ENCODE data around the gene SRSF10. TPM values are rescaled to one million over a fixed set of nuclear protein-coding genes. Genes with fewer than 3 reads are reported as not detected.
A peak's percentile ranks its signal among the peaks of the same experiment; 100 is the strongest.

The SRSF10 gene
- total RNA-seq, result 93.7 TPM
- long read RNA-seq, transcript SRSF10-212 (3 exons, 790 nt), result major isoform, 8 of 36 reads
- long read RNA-seq, partial matches to known transcripts, result 2 of 36 reads
- long read RNA-seq, other reads (novel, unspliced or antisense), result 24 of 36 reads

DNA sequence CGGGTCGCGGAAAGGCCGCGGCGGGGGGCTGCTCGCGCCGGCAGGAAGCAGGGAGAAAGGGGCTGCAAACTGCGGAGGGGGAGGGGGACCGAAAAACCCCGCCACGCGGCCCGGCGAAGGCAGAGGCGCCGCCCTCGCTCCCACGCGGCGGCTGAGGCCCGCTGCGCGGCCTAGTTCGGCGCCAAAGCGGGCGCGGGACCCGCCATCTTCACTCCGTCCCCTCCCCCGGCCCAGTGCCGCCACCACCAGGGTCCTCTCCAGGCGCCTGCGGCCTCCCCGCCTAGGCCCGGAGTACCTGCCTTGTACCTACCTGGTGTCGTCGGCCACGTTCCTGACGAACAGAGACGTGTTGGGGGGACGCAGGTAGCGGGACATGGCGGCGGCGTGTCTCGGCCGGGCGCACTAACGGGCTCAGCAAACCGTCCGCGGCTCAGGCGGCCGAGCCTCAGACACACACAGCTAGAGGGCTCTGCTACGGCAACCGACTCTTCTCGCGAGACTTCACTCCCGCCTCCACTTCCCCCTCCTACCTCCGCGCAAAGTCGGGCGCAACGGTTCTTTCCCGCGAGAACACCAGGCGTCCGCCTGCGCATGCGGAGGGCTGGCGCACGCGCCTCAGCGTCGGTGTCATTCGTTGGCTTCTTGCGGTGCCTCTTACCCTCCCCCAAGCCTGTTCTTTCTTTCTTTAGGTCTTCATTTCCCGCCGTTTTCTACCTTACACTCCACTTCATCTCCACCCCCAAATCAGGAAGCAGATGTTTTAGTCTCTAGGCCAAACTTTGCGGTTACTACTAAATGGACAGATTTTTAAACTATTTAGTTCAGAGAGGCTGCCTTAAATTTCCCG lies at the start of gene SRSF10:
Gene SRSF10, minus strand, starts transcription at position 447 of the 847 bp plus-strand sequence. Its CDS starts 72 bp downstream, at position 375.
- H3K27me3 ChIP-seq (ENCODE audit: low read depth), result no peaks in the 10 kb centered on the region
- peaks cover 18% of the 10 kb centered on the region for H3K36me3 ChIP-seq
- DNase-seq (peak; percentile 98), ATAC-seq (peak; percentile 99)
- intact Hi-C loops (cut with DNase I), result no loop called here
- no peaks in the 10 kb centered on the region for H3K9me3 ChIP-seq
- peak; percentile 39 for TF ChIP-seq CTCF (IDR thresholded peaks at IDR 0.05)
- H3K4me3 ChIP-seq, result peak within 1 kb of the TSS; percentile 96
- H3K27ac ChIP-seq, result peak within 1 kb of the TSS; percentile 98
- H3K4me1 ChIP-seq, result peaks cover 65% of the 10 kb centered on the region

DNA sequence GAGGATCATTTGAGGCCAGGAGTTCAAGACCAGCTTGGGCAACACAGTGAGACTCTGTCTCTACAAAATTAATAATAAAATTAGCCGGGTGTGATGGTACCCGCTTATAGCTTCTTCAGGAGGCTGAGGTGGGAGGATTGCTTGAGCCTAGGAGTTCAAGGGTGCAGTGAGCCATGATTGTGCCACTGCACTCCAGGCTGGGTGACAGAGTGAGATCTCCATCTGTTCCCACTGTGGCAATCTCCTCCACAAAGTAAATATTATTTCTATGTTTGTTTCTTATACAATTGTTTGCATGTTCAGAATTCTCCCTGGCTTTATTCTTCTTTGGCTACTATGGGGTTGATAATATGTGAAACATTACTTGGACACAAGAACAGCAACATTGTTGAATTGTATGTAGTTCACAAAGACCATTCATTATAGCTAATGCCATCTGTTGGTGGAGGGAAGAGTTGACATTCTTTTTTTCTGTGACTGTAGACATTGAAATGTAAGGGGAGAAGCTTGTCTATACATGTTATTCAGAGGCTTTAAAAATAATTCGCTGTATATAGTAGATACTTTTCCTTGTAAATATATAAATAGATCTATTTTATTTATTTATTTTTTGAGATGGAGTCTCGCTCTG lies 47.8 kb upstream of the SRSF10 start:
- peak; percentile 54 to 81 for ATAC-seq
- H3K27me3 ChIP-seq (ENCODE audit: low read depth), result no peaks in the 10 kb centered on the region
- H3K27ac ChIP-seq, result no peak overlapping the region
- H3K4me3 ChIP-seq, result no peak overlapping the region
- no peak for DNase-seq
- TF ChIP-seq CTCF (IDR thresholded peaks at IDR 0.05), result peak; percentile 54
- H3K9me3 ChIP-seq, result no peaks in the 10 kb centered on the region
- no peaks in the 10 kb centered on the region for H3K36me3 ChIP-seq
- H3K4me1 ChIP-seq, result peaks cover 7% of the 10 kb centered on the region
- intact Hi-C loops (cut with DNase I), result no loop called here

DNA sequence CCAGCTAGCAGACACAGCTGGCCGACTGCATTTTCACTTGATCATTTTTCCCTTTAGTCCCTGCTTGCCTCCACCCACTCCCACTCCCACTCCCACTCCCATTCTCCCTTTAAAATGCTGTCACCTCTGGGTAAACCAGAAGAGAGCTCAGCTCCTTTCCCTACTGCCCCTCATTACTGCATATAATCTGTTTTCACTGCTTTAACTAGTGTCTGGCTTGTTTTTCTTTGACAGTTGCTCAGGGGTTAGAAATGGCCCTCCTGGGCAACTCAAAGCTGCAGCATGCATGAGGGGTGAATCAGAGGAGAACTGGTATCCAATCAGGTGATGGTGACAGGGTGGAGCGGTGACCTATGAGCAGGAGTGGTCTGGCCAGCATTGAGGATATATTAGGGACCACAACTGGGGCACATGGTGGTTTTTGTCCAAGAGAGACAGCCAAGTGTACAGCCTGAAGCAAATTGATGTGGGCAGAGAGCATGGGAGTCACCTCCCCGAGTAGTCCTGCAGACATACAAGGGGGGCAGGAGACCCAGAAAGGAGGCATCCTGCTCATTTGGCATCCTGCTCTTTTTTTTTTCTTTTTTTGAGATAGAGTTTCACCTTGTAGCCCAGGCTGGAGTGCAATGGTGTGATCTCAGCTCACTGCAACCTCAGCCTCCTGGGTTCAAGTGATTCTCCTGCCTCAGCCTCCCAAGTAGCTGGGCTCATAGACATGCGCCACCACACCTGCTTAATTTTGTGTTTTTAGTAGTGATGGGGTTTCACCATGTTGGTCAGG lies 42.6 kb upstream of the SRSF10 start:
- no peak for TF ChIP-seq CTCF (IDR thresholded peaks at IDR 0.05)
- DNase-seq (no peak), ATAC-seq (no peak)
- Histone ChIP-seq H3K27me3 (ENCODE audit: low read depth) (no peaks in the 10 kb centered on the region), H3K27ac (no peak overlapping the region), H3K36me3 (no peaks in the 10 kb centered on the region), H3K4me1 (peaks cover 42% of the 10 kb centered on the region), H3K4me3 (no peak overlapping the region), H3K9me3 (no peaks in the 10 kb centered on the region)
- intact Hi-C loops (cut with DNase I), result no loop called here

- DNase-seq (no peak), ATAC-seq (no peak)
- Histone ChIP-seq H3K27me3 (ENCODE audit: low read depth) (no peaks in the 10 kb centered on the region), H3K4me1 (peaks cover 48% of the 10 kb centered on the region), H3K36me3 (no peaks in the 10 kb centered on the region), H3K4me3 (no peak overlapping the region), H3K27ac (peak overlapping the region; percentile 18), H3K9me3 (no peaks in the 10 kb centered on the region)
- intact Hi-C loops (cut with DNase I), result no loop called here
- no peak for TF ChIP-seq CTCF (IDR thresholded peaks at IDR 0.05)
These were observed 41.5 kb upstream of the SRSF10 start for GRCh38 chr1:24021403-24022266.
